Calu3 (cell line): ENCODE results near the gene SERPINB1. TPM values are rescaled to one million over a fixed set of nuclear protein-coding genes. Genes with fewer than 3 reads are reported as not detected.

ENCODE experiments used
- Bru-seq: library from RNA; stranded (reverse); fragments of 400-500 nt; gene quantifications from one replicate; lab custom pipeline; 2021; lab: Mats Ljungman, UMichigan
- BruChase-seq, 2 experiments: library from RNA; stranded (reverse); fragments of 400-500 nt; gene quantifications; one replicate each; lab custom pipeline; 2021; lab: Mats Ljungman, UMichigan
- BruUV-seq: library from RNA; stranded (reverse); fragments of 400-500 nt; replicated peaks from 2 replicates; lab custom pipeline; 2021; lab: Mats Ljungman, UMichigan
- CTCF ChIA-PET: fragments of 300-600 bp; sonication (Branson Sonifier 250); formaldehyde crosslinking; loops from one replicate; lab custom pipeline; 2022; ENCODE audit warnings: antibody characterized with exemption; lab: Charles Lee
- DNase-seq: peaks from one replicate; pipeline ENCODE4 v3.0.0; 2022
- H3K27ac Mint-ChIP-seq: one replicate; pipeline ENCODE4 v1.8.0; 2022; ENCODE audit warnings: mixed read lengths; ENCODE audit not compliant: unreplicated experiment
- H3K27me3 Mint-ChIP-seq: one replicate; pipeline ENCODE4 v1.8.0; 2022; ENCODE audit warnings: mixed read lengths; ENCODE audit not compliant: unreplicated experiment
- H3K36me3 Mint-ChIP-seq: one replicate; pipeline ENCODE4 v1.8.0; 2022; ENCODE audit warnings: mild to moderate bottlenecking, moderate library complexity, mixed read lengths; ENCODE audit not compliant: insufficient read depth, unreplicated experiment
- H3K4me1 Mint-ChIP-seq: one replicate; pipeline ENCODE4 v1.8.0; 2022; ENCODE audit warnings: mild to moderate bottlenecking, low read depth, mixed read lengths; ENCODE audit not compliant: unreplicated experiment
- H3K4me3 Mint-ChIP-seq: one replicate; pipeline ENCODE4 v1.8.0; 2022; ENCODE audit warnings: mild to moderate bottlenecking, low read depth, moderate library complexity, mixed read lengths; ENCODE audit not compliant: unreplicated experiment
- H3K9me3 Mint-ChIP-seq: one replicate; pipeline ENCODE4 v1.8.0; 2022; ENCODE audit warnings: low read depth, mixed read lengths; ENCODE audit not compliant: unreplicated experiment
- intact Hi-C: fragments of 100-400 bp; cut with micrococcal nuclease; formaldehyde crosslinking; loops from one replicate; pipeline ENCODE4 v1.10.0; 2022; ENCODE audit not compliant: unreplicated experiment
- long read RNA-seq: library from polyadenylated mRNA; stranded (forward); transcript quantifications from one replicate; pipeline ENCODE4 v2.0.0, GENCODE V29; 2022
- total RNA-seq: library from RNA; stranded (reverse); gene quantifications from 2 replicates; pipeline ENCODE4 v1.2.3, GENCODE V29; 2022
- TF ChIP-seq, protein P1 (sequence below): fragments of 200-600 bp; IDR thresholded peaks from one replicate; pipeline ENCODE4 v1.8.0; 2022; ENCODE audit warnings: antibody characterized with exemption; ENCODE audit not compliant: unreplicated experiment

SERPINB1 gene
- total RNA-seq = 56.3 and 78.5 TPM in 2 replicates
- percentile 96 among the genes with signal in this experiment for Bru-seq, nascent RNA
- BruChase-seq, experiment 1, labeled RNA remaining after a 6-hour chase = percentile 96 among the genes with signal in this experiment
- BruChase-seq, experiment 2, labeled RNA remaining after a 2-hour chase = percentile 90 among the genes with signal in this experiment
- long read RNA-seq, transcript SERPINB1-201 (7 exons, 2,619 nt) = major isoform, 44 of 81 reads
- long read RNA-seq, partial matches to known transcripts = 23 of 81 reads
- long read RNA-seq, other reads (novel, unspliced or antisense) = 14 of 81 reads

DNA sequence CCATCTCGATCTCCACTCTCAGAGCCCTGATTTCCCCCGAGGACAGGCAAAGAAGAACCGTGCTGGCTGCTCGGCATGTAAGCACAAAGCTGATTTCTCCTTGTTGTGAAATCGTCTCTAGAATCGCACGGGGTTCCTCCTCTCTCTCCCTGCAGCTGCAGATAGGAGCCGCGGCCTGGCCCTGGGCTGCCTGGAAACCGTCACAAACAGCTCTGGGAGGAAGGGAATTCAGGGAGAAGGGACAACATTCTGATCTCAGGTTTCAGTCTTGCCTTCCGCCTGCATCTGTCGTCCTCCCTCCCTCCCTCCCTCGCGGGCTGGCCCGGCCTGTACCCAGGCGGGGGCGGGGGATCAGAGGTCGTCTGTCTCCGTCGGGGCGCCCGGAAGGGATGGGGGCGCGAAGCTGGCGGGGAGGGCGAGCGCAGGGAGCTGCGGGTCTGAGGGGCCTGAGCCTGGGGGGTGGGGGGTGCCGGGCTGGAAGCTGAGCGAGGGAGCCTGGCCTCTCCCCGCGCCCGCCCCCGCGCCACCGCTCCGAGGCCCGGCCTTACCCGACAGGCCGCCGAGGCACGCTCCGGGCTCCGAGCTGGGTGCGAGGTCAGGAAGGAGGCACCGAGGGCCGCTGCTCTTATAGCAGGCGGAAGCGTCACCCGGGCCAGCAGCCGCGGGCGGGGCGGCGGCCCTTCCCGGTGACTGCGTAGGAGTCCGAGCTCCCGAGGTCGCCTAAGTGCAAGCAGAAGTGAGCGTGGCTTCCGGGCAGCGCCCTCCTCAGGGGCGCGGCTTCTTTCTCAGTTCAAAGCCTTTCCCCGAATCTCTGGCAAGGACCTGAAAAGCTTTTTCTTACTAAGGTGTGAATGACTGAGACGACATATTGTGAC, at the start of gene SERPINB1:
TSS of gene SERPINB1 (minus strand) at position 600 of the 875 bp plus-strand sequence. CDS start 1,277 bp downstream, outside the sequence.
- TF ChIP-seq, protein P1, sequence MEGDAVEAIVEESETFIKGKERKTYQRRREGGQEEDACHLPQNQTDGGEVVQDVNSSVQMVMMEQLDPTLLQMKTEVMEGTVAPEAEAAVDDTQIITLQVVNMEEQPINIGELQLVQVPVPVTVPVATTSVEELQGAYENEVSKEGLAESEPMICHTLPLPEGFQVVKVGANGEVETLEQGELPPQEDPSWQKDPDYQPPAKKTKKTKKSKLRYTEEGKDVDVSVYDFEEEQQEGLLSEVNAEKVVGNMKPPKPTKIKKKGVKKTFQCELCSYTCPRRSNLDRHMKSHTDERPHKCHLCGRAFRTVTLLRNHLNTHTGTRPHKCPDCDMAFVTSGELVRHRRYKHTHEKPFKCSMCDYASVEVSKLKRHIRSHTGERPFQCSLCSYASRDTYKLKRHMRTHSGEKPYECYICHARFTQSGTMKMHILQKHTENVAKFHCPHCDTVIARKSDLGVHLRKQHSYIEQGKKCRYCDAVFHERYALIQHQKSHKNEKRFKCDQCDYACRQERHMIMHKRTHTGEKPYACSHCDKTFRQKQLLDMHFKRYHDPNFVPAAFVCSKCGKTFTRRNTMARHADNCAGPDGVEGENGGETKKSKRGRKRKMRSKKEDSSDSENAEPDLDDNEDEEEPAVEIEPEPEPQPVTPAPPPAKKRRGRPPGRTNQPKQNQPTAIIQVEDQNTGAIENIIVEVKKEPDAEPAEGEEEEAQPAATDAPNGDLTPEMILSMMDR = no peak
- BruUV-seq = no TSS peak
- Mint-ChIP-seq H3K9me3 (no peaks in the 10 kb centered on the region), H3K27ac (peak within 1 kb of the TSS; percentile 99), H3K4me1 (peaks cover 15% of the 10 kb centered on the region), H3K36me3 (peaks cover 60% of the 10 kb centered on the region), H3K27me3 (no peaks in the 10 kb centered on the region), H3K4me3 (peak within 1 kb of the TSS; percentile 91)
- CTCF ChIA-PET = interaction anchor here (0.8 to 1.5 kb wide), 8 partner anchors 9 to 149 kb away, joined by 3 to 21 read pairs (median 4); no protein-coding TSS in a partner anchor
- peak; percentile 87 for DNase-seq
- intact Hi-C loops = loop anchor here (10.0 kb wide), 1 partner anchor 223 kb away; the partner anchor contains the start of gene RIPK1

DNA sequence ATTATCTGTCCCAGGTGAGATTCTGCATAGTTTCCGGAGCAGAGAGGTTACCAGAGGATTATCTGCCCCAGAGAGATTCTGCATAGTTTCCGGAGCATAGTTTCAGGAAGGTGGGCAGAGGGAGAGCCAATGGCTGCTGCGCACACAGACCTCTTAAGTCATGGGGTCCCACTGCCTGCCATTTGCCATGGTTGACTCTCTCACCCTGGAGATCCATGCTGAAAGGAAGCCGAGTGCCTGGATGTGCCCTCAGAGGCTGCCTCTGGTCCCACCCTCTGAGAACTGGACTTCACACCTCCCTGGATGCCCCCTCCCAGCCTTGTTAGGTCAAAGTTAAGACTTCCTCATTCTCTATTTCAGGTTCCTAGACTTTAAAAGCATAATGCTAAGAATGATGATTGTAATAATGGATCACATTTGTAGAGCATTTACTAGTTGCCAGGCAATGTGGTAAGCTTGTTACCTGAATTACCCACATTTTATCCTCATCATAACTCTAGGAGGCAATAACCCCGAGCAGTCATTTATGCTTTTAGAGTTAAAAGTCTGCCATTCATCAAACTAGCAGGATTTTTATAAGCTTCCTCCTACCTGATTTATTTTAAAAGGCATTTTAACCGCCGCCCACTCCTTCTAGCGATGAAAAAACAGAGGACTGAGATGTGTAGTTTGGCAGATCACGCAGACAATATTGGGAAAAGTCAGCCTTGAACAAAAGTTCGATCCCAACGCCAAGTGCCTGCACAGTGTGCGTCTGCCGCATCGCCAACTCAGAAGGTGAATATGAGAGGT, 49.5 kb upstream of the SERPINB1 start:
- intact Hi-C loops = no loop called here
- H3K27me3 Mint-ChIP-seq = no peaks in the 10 kb centered on the region

DNA sequence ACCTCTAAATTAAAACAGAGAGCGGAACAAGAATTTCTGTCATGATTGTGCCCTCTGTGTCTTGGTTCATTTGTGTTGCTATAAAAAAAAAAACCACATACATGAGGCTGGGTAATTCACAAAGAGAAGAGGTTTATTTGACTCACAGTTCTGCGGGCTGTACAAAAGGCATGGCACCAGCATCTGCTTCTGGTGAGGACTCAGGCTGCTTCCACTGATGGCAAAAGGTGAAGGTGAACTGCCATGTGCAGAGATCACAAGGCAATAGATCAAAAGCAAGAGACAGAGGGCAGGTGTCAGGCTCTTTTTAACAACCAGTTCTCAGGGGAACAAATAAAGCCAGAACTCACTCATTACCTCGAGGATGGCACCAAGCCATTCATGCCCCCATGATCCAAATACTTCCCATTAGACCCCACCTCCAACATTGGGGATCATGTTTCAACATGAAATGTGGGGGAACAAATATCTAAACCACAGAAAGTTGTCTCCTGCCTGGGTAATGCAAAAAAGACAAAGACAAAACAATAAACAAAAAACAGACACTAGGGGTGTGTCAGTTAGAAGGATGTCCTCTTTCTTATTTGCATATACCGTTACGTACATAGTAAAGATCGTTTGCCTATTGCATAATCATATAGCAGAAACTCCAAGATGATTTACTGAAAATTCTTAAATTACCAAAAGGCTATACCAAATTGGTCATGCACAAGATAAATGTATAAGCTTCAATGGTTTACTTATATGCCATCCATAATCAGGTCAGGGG, 44.5 kb upstream of the SERPINB1 start:
- BruUV-seq = no TSS peak
- peaks cover 14% of the 10 kb centered on the region for H3K36me3 Mint-ChIP-seq
- no peaks in the 10 kb centered on the region for H3K27me3 Mint-ChIP-seq
- no peak overlapping the region for H3K27ac Mint-ChIP-seq
- intact Hi-C loops = no loop called here
- TF ChIP-seq, protein P1 = no peak
- no peak for DNase-seq
- peaks cover 8% of the 10 kb centered on the region for H3K4me1 Mint-ChIP-seq
- H3K4me3 Mint-ChIP-seq = no peak overlapping the region
- CTCF ChIA-PET = no interaction called here
- no peaks in the 10 kb centered on the region for H3K9me3 Mint-ChIP-seq

More for the DNA sequence above, 49.5 kb upstream of the SERPINB1 start:
- BruUV-seq = no TSS peak
- CTCF ChIA-PET = interaction anchor here (0.7 kb wide), 1 partner anchor 1224 kb away, joined by 5 read pairs; no protein-coding TSS in a partner anchor
- H3K4me1 Mint-ChIP-seq = no peaks in the 10 kb centered on the region
- no peaks in the 10 kb centered on the region for H3K9me3 Mint-ChIP-seq
- H3K36me3 Mint-ChIP-seq = peaks cover 33% of the 10 kb centered on the region
- TF ChIP-seq, protein P1 = no peak
- H3K4me3 Mint-ChIP-seq = no peak overlapping the region
- no peak overlapping the region for H3K27ac Mint-ChIP-seq
- DNase-seq = no peak
